HL-60/S4 treated with phorbol 12-myristate 13-acetate at 8.2 ng/mL for 4 days and 3 days (cell line): ENCODE results near the gene MAGI2.

ENCODE experiments used
- in situ Hi-C: fragments of 300-500 bp; cut with MboI; formaldehyde crosslinking; loops from 2 replicates; pipeline ENCODE4 v1.15.0; 2022; ENCODE audit warnings: low sequenced_read_pairs

Gene MAGI2

GRCh38 chr7:79381921-79382320, 71.5 kb downstream of the MAGI2 start:
- in situ Hi-C loops, result no loop called here

GRCh38 chr7:79377097-79377496, 76.4 kb downstream of the MAGI2 start:
- in situ Hi-C loops, result no loop called here

- in situ Hi-C loops, result no loop called here
Measured at GRCh38 chr7:79376299-79377025, 77.0 kb downstream of the MAGI2 start.

- in situ Hi-C loops, result no loop called here
Measured at GRCh38 chr7:79361214-79361613, 92.3 kb downstream of the MAGI2 start.

- in situ Hi-C loops, result no loop called here
Measured at GRCh38 chr7:79359827-79360226, 93.6 kb downstream of the MAGI2 start.

- in situ Hi-C loops, result no loop called here
Measured at GRCh38 chr7:79357101-79357500, 96.4 kb downstream of the MAGI2 start.

GRCh38 chr7:79353720-79354468, 99.6 kb downstream of the MAGI2 start:
- in situ Hi-C loops, result no loop called here

GRCh38 chr7:79352323-79352722, 101.1 kb downstream of the MAGI2 start:
- in situ Hi-C loops, result no loop called here

- in situ Hi-C loops, result no loop called here
Measured at GRCh38 chr7:79347351-79347750, 106.1 kb downstream of the MAGI2 start.

- in situ Hi-C loops, result no loop called here
Measured at GRCh38 chr7:79341902-79342301, 111.6 kb downstream of the MAGI2 start.

GRCh38 chr7:79340212-79340611, 113.3 kb downstream of the MAGI2 start:
- in situ Hi-C loops, result no loop called here

- in situ Hi-C loops, result no loop called here
Measured at GRCh38 chr7:79339208-79339925, 114.1 kb downstream of the MAGI2 start.

- in situ Hi-C loops, result no loop called here
Measured at GRCh38 chr7:79337717-79338116, 115.8 kb downstream of the MAGI2 start.

GRCh38 chr7:79334841-79335240, 118.6 kb downstream of the MAGI2 start:
- in situ Hi-C loops, result no loop called here

- in situ Hi-C loops, result no loop called here
Measured at GRCh38 chr7:79334334-79334733, 119.1 kb downstream of the MAGI2 start.

- in situ Hi-C loops, result no loop called here
Measured at GRCh38 chr7:79332091-79332490, 121.4 kb downstream of the MAGI2 start.

GRCh38 chr7:79329464-79329863, 124.0 kb downstream of the MAGI2 start:
- in situ Hi-C loops, result no loop called here

GRCh38 chr7:79320741-79321473, 132.6 kb downstream of the MAGI2 start:
- in situ Hi-C loops, result no loop called here

GRCh38 chr7:79319369-79319768, 134.1 kb downstream of the MAGI2 start:
- in situ Hi-C loops, result no loop called here

GRCh38 chr7:79317728-79318127, 135.7 kb downstream of the MAGI2 start:
- in situ Hi-C loops, result no loop called here

- in situ Hi-C loops, result no loop called here
Measured at GRCh38 chr7:79312022-79312421, 141.4 kb downstream of the MAGI2 start.
